GM15510 (cell line): ENCODE measurements around the gene TRAFD1.
A peak's percentile ranks its signal among the peaks of the same experiment; 100 is the strongest.

Source experiments
- POLR2A ChIP-seq: IDR thresholded peaks from 3 replicates; pipeline ENCODE4 v1.6.1; 2011; ENCODE audit warnings: borderline replicate concordance; ENCODE audit not compliant: insufficient read length; ENCODE audit errors: extremely low read depth

Gene TRAFD1, protein sequence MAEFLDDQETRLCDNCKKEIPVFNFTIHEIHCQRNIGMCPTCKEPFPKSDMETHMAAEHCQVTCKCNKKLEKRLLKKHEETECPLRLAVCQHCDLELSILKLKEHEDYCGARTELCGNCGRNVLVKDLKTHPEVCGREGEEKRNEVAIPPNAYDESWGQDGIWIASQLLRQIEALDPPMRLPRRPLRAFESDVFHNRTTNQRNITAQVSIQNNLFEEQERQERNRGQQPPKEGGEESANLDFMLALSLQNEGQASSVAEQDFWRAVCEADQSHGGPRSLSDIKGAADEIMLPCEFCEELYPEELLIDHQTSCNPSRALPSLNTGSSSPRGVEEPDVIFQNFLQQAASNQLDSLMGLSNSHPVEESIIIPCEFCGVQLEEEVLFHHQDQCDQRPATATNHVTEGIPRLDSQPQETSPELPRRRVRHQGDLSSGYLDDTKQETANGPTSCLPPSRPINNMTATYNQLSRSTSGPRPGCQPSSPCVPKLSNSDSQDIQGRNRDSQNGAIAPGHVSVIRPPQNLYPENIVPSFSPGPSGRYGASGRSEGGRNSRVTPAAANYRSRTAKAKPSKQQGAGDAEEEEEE

DNA sequence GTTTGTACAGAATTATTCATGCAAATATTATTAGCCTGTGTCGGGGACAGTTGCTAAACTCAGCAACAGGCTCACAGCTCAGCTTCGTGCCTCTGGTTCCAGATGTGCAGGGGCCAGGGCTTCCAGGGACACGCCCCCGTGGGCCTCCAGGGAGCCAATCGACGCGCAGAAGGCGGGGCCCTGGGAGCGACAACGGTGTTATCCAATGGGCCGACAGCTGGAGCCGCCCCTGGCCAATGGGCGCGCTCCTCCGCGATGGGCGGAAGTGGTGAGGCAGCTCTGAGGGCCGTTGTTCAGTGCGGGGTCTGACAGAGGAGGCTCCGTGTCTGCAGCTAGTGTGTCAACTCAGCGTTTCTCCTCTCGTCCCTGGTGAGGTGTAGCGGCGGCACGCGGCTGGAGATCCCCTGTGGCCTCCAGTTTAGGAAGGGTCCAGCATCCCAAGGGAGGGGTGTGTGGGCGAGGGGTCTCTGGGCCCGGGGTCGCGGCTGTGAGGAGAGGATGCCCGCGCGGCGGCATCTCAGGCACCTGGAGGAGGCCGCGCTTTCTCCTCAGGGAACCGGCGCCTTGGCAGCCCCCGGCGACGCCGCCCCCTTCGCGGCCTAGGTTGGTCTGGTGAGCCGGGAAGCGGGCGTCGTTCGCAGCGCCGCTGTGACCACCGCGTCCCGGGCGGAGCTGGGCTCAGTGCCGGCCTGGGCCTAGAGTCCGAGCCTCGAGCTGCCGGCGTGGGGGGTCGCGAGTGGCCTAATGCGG, at the start of gene TRAFD1:
Gene TRAFD1, plus strand, starts transcription at position 311 of the 750 bp plus-strand sequence. CDS start 4,963 bp downstream, outside the sequence.
- TF ChIP-seq POLR2A: peak; percentile 99

DNA sequence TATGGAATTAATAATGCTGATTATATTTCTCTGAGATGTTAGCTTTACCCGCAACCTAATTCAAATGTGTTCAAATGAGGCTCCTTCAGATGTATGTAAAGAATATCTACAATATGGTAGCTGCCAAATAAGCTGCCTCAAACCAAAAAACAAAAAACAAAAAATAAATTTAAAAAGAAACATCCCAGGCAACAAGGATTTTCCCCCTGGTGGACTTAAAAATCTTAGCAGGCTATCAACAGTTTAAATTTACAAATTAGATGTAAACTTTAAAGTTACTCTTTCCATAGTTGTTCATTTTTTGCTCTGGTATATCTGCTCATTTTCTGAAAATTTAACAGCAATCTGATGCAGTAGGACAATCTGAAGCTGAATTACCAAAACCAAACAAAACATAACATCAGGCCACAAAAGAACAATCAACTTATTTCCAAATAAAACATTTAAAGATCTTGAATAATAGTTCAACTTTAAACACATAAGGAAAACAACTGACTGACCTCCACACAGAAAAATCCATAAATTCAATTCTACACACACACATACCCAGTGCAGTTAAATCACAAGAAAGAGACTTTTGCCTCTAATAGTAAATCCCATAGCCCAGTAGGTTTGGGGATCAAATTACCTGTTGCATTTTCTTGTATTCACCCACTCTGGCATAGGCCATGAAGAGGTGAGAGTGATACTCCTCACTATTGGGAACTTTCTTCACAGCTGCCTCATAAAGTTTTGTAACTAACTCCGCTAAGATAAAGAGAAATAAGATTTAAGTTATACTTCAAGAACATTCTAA, 38.1 kb upstream of the TRAFD1 start:
- TF ChIP-seq POLR2A: no peak

DNA sequence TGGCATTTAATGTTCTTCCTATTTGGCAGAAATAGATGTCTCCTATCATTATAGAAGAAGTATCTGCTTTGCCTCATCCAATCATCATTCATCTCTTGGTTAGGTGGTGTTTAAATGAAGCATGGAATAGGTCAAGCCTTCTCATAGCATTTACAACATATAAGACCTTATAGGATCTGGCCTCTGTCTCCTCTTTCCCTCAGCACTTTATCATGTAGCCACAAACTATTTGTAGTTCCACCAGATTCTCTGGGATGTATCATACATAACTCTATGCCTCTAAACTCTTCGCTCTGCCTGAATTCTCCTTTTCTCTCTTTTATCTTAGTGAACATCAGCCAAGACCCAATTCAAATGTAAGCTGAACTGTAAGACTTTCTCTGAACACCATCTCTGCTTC, 37.5 kb upstream of the TRAFD1 start:
- TF ChIP-seq POLR2A: no peak

DNA sequence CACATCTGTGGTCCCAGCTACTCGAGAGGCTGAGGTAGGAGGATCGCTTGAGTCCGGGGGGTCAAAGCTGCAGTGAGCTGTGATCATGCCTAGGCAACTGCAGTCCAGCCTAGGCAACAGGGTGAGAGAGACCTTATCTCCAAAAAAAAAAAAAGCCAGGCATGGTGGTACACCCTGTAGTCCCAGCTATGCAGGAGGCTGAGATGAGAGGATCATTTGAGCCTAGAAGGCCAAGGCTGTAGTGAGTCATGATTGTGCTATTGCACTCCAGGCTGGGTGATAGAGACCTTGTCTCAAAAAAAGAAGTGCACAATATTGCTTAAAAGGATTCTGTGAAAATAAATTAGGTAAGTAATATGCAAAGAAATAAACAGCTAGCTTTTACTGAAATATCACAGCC, 33.8 kb upstream of the TRAFD1 start:
- TF ChIP-seq POLR2A: no peak

DNA sequence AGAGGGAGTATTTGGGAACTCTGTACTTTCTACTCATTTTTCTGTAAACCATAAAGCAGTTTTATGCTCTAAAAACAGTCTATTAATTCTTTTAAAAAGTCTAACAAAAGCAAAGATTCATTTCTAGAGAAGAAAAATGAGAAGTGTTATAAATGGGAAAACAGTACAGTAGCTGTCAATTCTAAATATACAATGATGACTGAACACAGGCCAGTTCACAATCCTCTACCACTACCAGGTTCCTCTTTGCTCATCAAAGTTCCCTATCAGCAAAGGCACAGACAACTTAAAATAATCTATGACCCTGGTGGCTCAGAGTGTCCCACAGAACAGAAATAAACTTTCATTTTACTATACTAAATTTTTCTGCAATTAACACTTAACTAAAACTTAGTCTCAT, 29.3 kb upstream of the TRAFD1 start:
- no peak for TF ChIP-seq POLR2A

DNA sequence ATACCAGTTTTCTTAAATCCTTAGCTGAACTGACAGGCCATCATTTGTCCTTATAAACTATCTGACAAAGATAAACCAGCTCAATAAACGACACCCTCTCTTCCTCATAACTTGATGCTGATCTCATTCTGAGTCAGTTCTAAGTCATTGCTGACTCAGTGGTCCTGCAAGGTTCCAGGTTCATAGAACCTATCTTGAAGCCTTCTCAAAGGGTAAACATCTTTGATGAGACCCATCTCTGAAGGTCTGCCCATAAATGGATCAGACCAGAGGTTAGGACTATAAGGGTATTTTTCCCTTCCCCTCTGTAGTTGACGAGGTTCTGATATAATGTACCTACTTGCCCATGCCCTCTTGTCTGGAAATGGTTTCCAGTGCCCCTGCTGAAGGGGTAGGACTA, 28.7 kb upstream of the TRAFD1 start:
- TF ChIP-seq POLR2A: no peak

DNA sequence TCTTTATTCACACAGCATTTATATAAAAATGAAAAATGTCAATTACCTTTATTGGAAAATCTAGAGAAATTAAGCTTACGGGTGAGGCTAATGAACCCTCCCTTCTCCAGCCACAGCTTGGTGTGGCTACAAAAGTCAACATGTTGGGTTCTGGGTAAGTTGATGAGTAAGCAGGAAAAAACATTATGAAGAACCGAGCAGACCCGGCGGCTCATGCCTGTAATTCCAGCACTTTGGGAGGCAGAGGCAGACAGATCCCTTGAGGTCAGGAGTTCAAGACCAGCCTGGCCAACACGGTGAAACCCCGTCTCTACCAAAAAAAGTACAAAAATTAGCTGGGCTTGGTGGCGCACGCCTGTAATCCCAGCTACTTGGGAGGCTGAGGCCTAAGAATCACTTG, 27.7 kb upstream of the TRAFD1 start:
- no peak for TF ChIP-seq POLR2A

DNA sequence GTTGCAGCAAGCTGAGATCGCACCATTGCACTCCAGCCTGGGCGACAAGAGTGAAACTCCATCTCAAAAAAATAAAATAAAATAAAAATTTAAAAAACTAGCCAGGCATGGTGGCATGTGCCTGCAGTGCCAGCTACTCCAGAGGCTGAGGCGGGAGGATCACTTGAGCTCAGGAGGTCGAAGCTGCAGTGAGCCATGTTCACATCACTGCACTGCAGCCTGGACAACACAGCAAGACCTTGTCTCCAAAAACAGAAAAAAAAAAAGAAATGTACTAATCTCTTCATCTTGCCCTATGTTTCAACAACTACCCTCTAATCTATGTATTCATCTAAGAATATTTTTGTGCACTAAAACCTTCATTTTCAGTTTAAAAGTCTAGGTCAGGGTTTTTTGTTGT, 23.2 kb upstream of the TRAFD1 start:
- TF ChIP-seq POLR2A: no peak

DNA sequence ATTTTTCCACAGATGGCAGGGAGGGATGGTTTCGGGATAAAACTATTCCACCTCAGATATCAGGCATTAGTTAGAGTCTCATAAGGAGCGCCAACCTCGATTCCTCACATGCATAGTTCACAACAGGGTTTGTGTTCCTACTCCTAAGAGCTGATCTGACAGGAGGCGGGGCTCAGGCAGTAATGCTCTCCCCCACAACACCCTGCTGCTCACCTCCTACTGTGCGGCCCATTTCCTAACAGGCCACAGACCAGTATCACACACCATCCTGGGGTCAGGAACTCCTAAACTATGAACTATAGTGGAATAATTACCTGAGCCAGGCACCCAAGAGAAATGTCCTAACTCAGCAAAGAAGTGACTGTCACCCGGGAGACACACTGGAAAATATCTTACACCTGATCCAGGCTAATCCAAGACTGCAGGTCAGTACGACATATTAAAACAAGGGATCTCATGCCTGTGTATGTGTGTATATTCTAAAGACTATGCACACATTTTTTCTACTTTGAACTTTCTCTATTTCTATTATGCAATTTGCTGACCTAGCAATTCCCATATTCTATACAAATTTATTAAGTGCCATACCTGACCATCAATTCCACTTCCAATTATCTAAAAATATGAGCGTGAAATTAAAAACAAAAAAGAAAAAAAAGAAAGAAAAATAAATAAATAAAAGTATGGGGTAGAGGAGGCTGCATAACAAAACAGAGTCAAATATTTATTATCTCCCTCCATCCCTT, 21.4 kb upstream of the TRAFD1 start:
- no peak for TF ChIP-seq POLR2A

DNA sequence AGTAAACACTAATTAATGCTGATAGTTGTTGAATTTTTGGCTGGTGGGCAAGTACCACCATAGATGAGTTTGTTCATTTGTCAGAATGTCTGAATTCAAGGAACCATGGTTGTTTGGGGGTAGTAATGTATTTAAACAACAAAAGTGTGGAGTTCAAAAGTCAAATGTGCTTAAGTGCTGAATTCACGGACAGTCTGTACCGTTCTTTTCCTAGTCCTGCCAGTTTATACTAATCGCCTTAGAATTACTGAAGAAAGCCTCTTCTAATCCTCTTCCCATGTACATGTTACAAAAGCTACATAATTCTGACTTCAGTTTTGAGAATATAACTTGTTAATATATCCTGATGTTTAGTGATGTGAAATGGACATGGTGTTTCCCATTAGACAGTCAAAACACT, 19.5 kb upstream of the TRAFD1 start:
- no peak for TF ChIP-seq POLR2A

DNA sequence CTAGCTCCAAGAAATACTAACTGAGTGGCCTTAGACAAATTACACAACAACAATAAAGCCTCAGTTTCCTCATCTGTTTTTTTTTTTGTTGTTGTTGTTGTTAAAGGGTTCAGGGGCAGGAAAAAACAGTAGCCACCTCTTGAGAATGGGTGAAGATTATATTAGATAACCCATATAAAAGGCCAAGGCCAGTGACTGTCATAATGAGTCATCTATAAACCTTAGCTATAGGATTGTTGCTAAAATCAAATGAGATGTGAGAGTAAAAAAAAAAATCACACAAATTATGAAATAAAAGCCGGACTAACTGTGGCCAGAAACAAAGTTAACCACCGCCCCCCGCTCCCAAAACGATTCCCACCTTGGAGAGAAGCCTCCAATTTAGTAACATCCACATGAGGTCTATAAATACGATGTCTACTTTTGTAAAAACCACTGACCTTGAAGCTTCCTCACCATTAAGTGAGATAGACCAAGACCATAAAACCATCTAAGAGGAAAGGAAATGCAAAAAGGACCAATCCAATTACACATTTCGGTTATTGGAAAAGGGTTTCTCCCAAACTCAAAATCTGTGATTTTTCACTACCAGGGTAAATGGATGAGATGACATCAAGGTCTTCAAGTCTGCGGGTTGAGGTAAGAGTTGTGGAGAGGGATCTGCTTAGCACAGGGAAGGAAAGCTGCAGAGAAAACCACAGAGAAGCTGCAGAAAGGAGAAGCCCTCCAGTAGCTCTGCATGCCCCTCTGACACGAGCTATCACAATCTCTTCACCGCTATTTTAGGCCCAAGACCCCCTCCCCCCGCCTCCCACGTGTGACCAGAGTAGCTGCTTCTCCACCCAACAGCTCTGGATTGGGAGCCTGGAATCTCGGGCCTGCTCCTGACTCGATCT, 17.8 kb upstream of the TRAFD1 start:
- TF ChIP-seq POLR2A: no peak

DNA sequence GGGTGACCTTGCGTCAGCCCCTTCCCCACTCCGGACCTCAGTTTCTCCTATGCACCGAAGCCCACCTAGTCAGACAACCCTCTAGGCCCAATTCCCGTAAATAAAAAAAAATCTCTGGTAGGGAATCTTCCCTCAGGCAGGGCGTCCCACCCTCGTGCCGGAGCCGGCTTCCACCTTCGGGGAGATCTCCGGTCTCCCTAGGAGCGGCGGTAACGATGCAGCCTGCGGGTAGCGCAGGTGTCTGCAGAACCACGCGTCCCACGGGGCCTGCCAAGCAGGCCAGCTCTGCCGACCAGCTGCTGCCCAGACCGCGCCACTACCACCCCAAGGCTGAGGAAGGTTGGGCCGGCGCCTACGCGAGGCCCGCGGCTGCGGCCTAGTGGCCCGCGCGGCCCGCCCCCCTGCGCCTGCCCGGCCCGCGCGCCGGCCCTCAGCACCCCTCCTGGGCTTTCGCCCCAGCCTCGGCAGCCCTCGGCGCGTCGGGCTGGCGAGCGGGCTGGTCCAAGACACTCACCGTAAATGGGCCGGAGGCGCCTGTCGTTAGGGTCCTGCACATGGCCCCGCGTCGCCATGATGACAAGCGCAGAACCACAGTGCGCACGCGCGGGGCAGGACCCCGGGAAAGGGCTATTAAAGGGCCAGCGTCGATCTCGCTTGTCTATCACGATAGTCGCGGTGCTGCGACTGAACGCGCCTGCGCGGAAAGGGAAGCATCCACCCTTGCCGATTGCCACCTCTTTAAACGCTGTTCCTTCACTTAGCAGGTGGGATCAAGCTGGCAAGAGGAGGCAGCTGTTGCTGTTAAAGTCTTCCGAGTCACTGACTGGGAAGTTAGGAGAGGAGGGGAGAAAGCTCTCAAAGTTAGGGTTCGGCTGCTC, 16.9 kb upstream of the TRAFD1 start, which contains the start of gene NAA25:
Gene NAA25, minus strand, starts transcription at position 582 of the 878 bp plus-strand sequence. Its CDS starts 10 bp downstream, at position 572.
- peak; percentile 82 for TF ChIP-seq POLR2A
